Skeletal muscle tissue (tissue), 4 donors: ENCODE measurements around the gene TM9SF2. TPM values are rescaled to one million over a fixed set of nuclear protein-coding genes. Genes with fewer than 3 reads are reported as not detected.
"Not testable (repeated sequence)": the region's sequence is repeated elsewhere in the genome, so short reads cannot be mapped to it uniquely, and the experiment has no call there.

Experiments
- H3K27ac ChIP-seq: one replicate; pipeline ENCODE4 v1.7.0; 2013; ENCODE audit warnings: mild to moderate bottlenecking, low read depth, low read length, inconsistent platforms
- H3K27me3 ChIP-seq, 3 donors: one replicate each; pipeline ENCODE4 v1.7.0; 2013; ENCODE audit warnings: low read length in 3 of 3; ENCODE audit not compliant: control insufficient read depth in 3 of 3, insufficient read depth in 3 of 3
- H3K36me3 ChIP-seq, 3 donors: one replicate each; pipeline ENCODE4 v1.7.0; 2013; ENCODE audit warnings: low read length in 3 of 3; ENCODE audit not compliant: control insufficient read depth in 3 of 3, insufficient read depth in 3 of 3
- H3K4me1 ChIP-seq, 3 donors: one replicate each; pipeline ENCODE4 v1.7.0; 2013; ENCODE audit warnings: low read length in 3 of 3, mild to moderate bottlenecking in 3 of 3; ENCODE audit not compliant: control insufficient read depth in 3 of 3, insufficient read depth in 3 of 3
- H3K4me3 ChIP-seq, 3 donors: one replicate each; pipeline ENCODE4 v1.7.0; 2013; ENCODE audit warnings: low read length in 3 of 3
- H3K9ac ChIP-seq, 3 donors: one replicate each; pipeline ENCODE4 v1.7.0; 2013; ENCODE audit warnings: low read length in 3 of 3, mild to moderate bottlenecking in 3 of 3, moderate library complexity in 2 of 3, low read depth in 1 of 3
- H3K9me3 ChIP-seq, 3 donors: one replicate each; pipeline ENCODE4 v1.7.0; 2013; ENCODE audit warnings: low read length in 3 of 3; ENCODE audit not compliant: control insufficient read depth in 3 of 3
- total RNA-seq: library from RNA; depleted of rRNA; stranded (reverse); fragments of >200 nt; gene quantifications from one replicate; pipeline ENCODE4 v1.2.3, GENCODE V29; 2014
- donor health status: Osteomylitis.

Gene TM9SF2, protein sequence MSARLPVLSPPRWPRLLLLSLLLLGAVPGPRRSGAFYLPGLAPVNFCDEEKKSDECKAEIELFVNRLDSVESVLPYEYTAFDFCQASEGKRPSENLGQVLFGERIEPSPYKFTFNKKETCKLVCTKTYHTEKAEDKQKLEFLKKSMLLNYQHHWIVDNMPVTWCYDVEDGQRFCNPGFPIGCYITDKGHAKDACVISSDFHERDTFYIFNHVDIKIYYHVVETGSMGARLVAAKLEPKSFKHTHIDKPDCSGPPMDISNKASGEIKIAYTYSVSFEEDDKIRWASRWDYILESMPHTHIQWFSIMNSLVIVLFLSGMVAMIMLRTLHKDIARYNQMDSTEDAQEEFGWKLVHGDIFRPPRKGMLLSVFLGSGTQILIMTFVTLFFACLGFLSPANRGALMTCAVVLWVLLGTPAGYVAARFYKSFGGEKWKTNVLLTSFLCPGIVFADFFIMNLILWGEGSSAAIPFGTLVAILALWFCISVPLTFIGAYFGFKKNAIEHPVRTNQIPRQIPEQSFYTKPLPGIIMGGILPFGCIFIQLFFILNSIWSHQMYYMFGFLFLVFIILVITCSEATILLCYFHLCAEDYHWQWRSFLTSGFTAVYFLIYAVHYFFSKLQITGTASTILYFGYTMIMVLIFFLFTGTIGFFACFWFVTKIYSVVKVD
- 116 TPM for total RNA-seq

GRCh38 chr13:99501184-99501847, at the start of gene TM9SF2:
Gene TM9SF2 (plus strand): TSS chr13:99501472. CDS start chr13:99501607, 135 bp downstream.
- H3K4me1 ChIP-seq, result peaks cover 22 to 43% (median 41%) of the 10 kb centered on the region in 3 donors
- peak within 1 kb of the TSS; percentile 90 to 95 (median 92) for H3K9ac ChIP-seq
- H3K27me3 ChIP-seq, result no peaks in the 10 kb centered on the region
- H3K36me3 ChIP-seq, result no peaks in the 10 kb centered on the region
- no peaks in the 10 kb centered on the region for H3K9me3 ChIP-seq
- peak within 1 kb of the TSS; percentile 93 for H3K27ac ChIP-seq
- peak within 1 kb of the TSS; percentile 91 to 96 (median 96) for H3K4me3 ChIP-seq

DNA sequence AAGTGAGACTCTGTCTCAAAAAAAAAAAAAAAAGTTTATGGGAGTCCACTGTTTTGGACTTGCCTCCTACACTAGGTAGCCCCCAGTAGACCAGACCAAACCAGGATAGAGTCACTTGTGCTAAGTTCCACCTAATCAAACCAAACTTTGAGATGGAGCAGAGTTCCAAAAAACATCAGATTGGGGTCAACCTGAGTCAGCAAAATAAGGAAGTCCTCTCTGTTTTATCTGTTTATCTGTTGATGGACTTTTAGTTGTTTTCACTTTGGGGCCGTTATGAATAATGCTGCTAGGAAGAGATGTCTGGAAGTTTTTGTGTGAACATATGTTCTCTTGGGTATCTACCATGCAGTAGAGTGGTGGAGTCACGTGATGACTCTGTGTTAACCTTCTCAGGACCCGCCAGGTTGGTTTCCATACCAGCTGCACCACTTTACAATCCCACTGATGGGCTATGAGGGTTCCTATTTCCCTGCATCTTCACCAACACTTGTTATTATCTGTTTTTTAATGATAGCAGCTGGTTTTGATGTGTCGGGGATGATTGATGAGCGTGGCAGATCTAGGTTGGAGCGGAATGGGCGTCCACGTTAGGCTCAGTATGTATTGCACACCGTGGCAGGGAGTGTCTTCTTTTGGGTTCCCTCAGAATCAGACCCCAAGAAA, 46.6 kb upstream of the TM9SF2 start:
- Histone ChIP-seq H3K4me3 (no peak overlapping the region), H3K9me3 (peaks cover 0 to 4% (median 0%) of the 10 kb centered on the region in 3 donors), H3K36me3 (no peaks in the 10 kb centered on the region), H3K27ac (no peak overlapping the region), H3K27me3 (no peaks in the 10 kb centered on the region), H3K9ac (no peak overlapping the region), H3K4me1 (no peaks in the 10 kb centered on the region)

- Histone ChIP-seq H3K27ac (no peak overlapping the region), H3K4me3 (no peak overlapping the region), H3K4me1 (no peaks in the 10 kb centered on the region), H3K9me3 (peaks cover 0 to 4% (median 0%) of the 10 kb centered on the region in 3 donors), H3K36me3 (no peaks in the 10 kb centered on the region), H3K27me3 (no peaks in the 10 kb centered on the region), H3K9ac (no peak overlapping the region)
Observed at GRCh38 chr13:99459099-99459850, 42.0 kb upstream of the TM9SF2 start.

- not testable (repeated sequence) for H3K9ac ChIP-seq, H3K27me3 ChIP-seq, H3K9me3 ChIP-seq, H3K4me1 ChIP-seq, H3K27ac ChIP-seq, H3K4me3 ChIP-seq, H3K36me3 ChIP-seq
Observed at GRCh38 chr13:99460802-99461201, 40.5 kb upstream of the TM9SF2 start.

GRCh38 chr13:99463646-99464397, 37.5 kb upstream of the TM9SF2 start:
- Histone ChIP-seq H3K9ac (no peak overlapping the region), H3K36me3 (no peaks in the 10 kb centered on the region), H3K27ac (peak overlapping the region; percentile 5), H3K27me3 (no peaks in the 10 kb centered on the region), H3K9me3 (no peaks in the 10 kb centered on the region), H3K4me1 (no peaks in the 10 kb centered on the region), H3K4me3 (no peak overlapping the region)

DNA sequence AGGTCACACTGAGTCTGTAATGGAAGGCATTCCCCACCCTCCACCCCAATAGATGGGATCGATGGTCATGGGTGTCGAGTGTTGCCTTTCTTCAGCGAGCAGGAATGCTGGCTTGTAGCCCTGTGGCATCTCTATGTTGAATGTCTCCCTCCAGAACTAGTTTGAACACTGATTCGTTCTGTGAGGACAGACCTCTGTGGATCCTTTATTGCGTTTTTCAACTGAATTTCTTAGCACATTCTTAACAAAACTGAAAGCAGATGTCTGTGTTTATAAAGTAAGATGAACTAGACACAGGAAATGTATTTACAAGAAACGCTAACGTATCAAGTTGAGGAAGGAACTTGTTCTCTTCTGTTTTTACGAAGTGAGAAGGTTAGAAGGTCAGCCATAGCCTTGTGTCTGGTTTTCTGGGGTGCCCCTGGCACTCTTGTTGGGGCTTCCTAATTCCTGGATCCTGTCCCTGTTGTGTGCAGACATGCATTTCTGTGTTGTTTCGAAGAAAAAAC, 36.8 kb upstream of the TM9SF2 start:
- H3K4me1 ChIP-seq, result no peaks in the 10 kb centered on the region
- no peaks in the 10 kb centered on the region for H3K36me3 ChIP-seq
- H3K4me3 ChIP-seq, result no peak overlapping the region
- H3K9ac ChIP-seq, result no peak overlapping the region
- H3K27me3 ChIP-seq, result peaks cover 0 to 4% (median 0%) of the 10 kb centered on the region in 3 donors
- no peaks in the 10 kb centered on the region for H3K9me3 ChIP-seq
- H3K27ac ChIP-seq, result peak overlapping the region; percentile 5

DNA sequence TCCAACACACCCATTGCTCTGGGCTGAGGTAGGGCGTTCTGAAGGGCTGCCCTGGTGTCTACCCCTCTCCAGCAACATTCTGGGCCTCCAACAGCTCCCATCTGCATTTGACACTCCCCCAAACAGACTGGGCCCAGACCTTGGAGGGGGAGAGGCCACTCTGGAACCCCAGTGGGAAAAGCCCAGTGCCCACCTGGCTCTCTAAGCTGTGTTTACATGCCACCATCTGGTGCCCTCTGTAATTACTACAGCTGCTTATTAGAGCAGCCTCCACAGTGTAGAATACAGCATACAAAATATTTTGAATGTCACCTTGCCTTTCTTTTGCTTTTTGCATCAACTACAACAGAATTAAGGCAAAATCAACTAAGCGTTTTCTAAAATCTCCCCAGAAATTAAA, 35.8 kb upstream of the TM9SF2 start:
- H3K27me3 ChIP-seq, result peaks cover 0 to 4% (median 0%) of the 10 kb centered on the region in 3 donors
- H3K36me3 ChIP-seq, result no peaks in the 10 kb centered on the region
- H3K9ac ChIP-seq, result no peak overlapping the region
- no peak overlapping the region for H3K4me3 ChIP-seq
- no peak overlapping the region for H3K27ac ChIP-seq
- H3K4me1 ChIP-seq, result no peaks in the 10 kb centered on the region
- H3K9me3 ChIP-seq, result no peaks in the 10 kb centered on the region

DNA sequence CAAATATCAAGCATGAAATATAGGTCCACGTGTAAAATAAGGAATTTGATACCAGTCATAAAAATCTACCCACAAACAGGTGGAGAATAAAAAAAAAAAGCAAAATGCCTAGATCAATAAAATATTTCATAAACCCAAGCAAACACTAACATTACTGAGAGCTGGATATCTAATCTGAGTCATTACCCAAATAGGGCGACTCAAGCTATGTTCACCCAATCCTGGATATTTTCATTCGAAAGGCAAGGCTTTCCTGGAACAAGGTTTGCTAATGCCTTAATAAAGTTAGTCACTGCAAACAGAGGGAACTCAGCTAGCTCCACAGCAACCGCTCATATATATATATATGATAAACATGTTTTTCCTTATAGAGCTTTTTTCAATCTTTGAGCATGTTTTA, 33.5 kb upstream of the TM9SF2 start:
- H3K27me3 ChIP-seq, result peaks cover 0 to 4% (median 0%) of the 10 kb centered on the region in 3 donors
- no peak overlapping the region for H3K4me3 ChIP-seq
- no peak overlapping the region for H3K9ac ChIP-seq
- no peak overlapping the region for H3K27ac ChIP-seq
- H3K36me3 ChIP-seq, result no peaks in the 10 kb centered on the region
- no peaks in the 10 kb centered on the region for H3K9me3 ChIP-seq
- no peaks in the 10 kb centered on the region for H3K4me1 ChIP-seq

DNA sequence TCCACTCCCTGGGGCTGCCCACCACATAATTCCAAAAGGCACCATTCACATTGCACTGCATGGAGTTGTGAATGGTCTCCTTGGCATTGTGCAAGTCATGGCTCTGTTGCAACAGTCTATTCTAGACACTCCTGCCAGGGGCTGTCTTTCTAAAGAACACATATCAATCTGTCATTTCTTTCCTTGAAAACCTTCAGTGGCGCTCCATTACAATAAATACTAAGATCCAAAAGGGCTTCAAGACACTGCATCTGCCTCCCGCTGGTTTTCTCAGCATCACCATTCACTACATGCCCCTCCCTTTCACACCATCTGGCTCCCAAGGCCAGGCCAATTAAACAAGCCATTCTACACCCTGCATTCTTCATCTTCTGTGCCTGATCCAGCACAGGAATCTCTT, 32.2 kb upstream of the TM9SF2 start:
- H3K36me3 ChIP-seq, result no peaks in the 10 kb centered on the region
- no peaks in the 10 kb centered on the region for H3K4me1 ChIP-seq
- no peak overlapping the region for H3K27ac ChIP-seq

More for the DNA sequence above, 32.2 kb upstream of the TM9SF2 start:
- H3K27me3 ChIP-seq, result peaks cover 0 to 4% (median 0%) of the 10 kb centered on the region in 3 donors
- H3K9ac ChIP-seq, result no peak overlapping the region
- H3K9me3 ChIP-seq, result no peaks in the 10 kb centered on the region
- H3K4me3 ChIP-seq, result no peak overlapping the region
